HG03460 (cell line): Measurements from ENCODE around the gene FPGT.
A peak's percentile ranks its signal among the peaks of the same experiment; 100 is the strongest.
"Not testable (repeated sequence)": the region's sequence is repeated elsewhere in the genome, so short reads cannot be mapped to it uniquely, and the experiment has no call there.

Experiments
- ATAC-seq: cut with Tn5 transposase; IDR thresholded peaks from one replicate; pipeline ENCODE4 v1.9.1; 2021; ENCODE audit not compliant: unreplicated experiment

Gene FPGT

DNA sequence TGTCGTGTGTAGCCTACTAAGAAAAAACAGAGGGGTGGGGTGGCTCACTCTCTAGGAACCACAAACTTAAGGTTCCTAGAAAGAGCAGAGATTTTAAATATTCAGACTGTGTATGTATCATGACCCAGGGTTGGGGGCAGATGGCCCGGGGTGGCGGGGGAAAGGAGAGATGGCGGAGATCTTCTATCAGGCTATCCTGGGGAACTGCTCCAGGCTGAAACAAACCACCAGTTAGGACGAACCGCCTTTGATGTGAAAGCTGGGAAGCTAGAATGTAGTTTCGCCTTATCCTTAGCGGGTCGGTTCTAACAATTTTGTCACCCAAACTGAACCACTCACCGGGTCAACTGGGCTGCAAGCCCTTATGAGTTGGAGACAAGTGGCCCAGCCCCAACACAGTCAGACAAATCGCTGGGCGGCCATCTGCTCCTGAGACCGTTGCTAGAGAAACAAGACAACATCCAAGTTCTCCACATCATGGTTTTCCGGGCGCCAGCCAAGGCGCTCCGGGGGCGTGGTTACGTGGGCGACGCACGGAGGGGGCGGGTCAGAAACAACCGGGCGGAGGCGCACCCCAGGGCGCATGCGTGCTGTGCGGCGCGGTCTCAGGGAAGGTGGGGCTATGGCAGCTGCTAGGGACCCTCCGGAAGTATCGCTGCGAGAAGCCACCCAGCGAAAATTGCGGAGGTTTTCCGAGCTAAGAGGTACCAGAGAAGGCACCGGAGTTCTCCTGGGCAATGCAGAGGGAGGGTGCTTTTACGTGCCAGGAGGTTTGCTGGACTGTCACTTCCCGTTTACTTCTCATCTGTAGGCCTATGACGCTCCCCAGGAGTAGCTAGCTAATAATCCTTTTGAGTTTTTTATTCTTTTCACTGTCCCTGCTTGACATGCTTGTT, at the start of gene FPGT, which contains the start of gene LRRIQ3:
FPGT (plus strand) TSS at position 586 of the 896 bp plus-strand sequence; CDS start at position 623, 37 bp downstream.
LRRIQ3 (minus strand) TSS at position 520 of the 896 bp plus-strand sequence. CDS start 14,492 bp downstream, outside the sequence.
- peak; percentile 91 for ATAC-seq

- ATAC-seq, result no peak
Measured at GRCh38 chr1:74160046-74160445, 38.0 kb upstream of the FPGT start.

DNA sequence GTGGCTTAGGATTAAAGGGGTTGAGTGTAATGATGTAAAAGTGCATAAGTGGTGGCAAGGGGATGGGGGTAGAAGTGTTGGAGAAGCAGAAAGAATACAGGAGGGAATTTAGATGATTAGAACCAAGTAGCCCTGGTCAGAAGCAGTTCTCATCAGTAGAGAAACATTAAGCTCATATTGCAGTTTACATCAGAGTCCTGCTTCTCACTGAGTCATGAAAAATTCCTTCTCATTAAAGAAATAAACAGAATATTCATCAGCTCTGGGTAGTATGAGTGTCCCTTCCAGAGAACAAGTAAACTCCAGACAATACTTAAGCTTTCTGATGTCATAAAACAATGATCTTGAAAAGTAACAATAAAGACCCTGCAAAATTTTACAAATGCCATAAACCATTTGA, 36.5 kb upstream of the FPGT start:
- ATAC-seq, result no peak

DNA sequence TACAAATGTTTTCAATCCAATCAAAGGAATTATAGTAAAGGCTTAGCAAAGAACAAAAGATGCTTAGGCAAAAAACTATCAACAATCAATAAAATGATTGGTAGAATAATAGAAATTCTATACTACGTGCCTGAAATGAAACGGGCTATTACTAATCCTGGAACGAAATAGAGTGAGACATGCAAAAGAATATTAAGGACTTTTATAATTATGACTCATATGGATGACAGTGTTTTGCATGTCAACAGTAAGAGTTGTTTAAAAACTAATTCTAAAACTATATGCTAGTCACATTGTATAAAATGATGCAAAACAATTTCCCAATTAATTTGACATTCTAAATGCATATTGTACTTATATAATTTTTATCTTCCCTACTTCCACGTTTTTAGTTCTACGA, 35.7 kb upstream of the FPGT start:
- ATAC-seq, result no peak

- ATAC-seq, result not testable (repeated sequence)
Measured at GRCh38 chr1:74174423-74174822, 23.6 kb upstream of the FPGT start.

GRCh38 chr1:74180490-74180889, 17.6 kb upstream of the FPGT start:
- ATAC-seq, result no peak

DNA sequence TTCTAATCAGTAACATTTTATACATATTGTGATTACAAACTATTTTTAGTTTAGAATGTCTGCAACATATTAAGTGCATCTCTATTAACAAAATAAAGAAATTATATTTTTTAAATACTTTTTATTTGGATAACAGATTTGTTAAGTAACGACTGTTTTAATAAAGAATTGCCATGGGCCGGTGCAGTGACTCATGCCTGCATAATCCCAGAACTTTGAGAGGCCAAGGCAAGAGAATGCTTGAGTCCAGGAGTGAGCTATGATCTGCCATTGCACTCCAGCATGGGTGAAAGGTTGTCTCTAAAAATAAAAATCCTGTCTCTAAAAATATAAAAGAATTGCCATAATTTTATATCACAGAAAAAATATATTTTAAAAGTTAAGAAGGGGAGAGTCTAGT, 4.1 kb upstream of the FPGT start:
- ATAC-seq, result no peak

GRCh38 chr1:74195339-74195738, 2.7 kb upstream of the FPGT start:
- ATAC-seq, result no peak

GRCh38 chr1:74197255-74197654, 787 bp upstream of the FPGT start:
- ATAC-seq, result no peak

DNA sequence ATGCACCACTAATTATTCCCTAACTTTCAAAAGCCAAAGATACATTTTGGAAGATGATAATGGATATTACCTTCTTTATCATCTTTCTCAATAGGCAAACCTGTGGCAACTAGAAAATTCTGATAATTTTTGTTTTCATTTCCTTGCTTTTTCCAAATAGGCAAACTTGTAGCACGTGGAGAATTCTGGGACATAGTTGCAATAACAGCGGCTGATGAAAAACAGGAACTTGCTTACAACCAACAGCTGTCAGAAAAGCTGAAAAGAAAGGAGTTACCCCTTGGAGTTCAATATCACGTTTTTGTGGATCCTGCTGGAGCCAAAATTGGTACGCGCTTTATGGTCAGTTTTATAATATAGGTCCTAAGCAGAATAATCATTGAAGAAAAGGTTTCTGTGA, 1.5 kb downstream of the FPGT start:
- no peak for ATAC-seq

- ATAC-seq, result no peak
Measured at GRCh38 chr1:74205266-74205665, 7.2 kb downstream of the FPGT start.

GRCh38 chr1:74215229-74215628, 17.2 kb downstream of the FPGT start:
- no peak for ATAC-seq

DNA sequence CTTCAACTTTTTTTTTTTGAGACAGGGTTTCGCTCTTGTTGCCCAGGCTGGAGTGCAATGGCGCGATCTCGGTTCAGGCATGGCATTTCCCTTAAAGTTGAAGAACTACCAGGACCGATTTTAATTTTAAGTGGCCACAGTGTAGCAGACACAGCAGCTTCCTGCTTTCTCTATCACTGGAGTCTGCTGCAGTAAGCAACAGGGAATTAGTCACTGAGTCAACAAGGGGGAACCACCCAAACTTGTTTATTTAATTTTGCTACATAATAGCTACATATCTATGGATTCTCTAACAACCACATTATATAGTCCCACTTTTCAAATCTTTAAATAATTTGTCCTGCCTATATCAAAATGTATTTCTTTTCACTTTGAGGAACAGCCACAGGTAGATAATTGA, 24.7 kb downstream of the FPGT start:
- ATAC-seq, result no peak

GRCh38 chr1:74223453-74223852, 25.4 kb downstream of the FPGT start:
- ATAC-seq, result no peak

DNA sequence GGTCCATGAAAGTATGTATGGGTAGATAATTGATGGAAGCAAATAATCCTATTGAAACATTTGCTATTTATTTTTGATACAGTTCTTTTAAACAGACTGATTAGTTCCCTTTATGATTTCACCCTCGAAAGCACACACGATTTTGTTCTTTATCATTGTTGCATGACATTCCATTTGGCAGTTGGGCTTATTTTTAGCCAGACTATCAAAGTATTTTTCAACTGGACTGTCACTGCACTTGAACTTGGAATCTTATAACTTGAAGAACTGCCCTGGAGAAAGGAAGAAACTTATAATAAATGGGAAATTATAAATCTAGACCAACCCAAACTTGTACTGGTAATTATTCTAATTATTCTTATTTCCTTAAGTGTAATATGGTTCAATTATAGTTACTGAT, 37.1 kb downstream of the FPGT start, which contains the start of gene TNNI3K:
TNNI3K (plus strand) TSS at position 235 of the 400 bp plus-strand sequence; CDS start at position 300, 65 bp downstream.
- ATAC-seq, result no peak

DNA sequence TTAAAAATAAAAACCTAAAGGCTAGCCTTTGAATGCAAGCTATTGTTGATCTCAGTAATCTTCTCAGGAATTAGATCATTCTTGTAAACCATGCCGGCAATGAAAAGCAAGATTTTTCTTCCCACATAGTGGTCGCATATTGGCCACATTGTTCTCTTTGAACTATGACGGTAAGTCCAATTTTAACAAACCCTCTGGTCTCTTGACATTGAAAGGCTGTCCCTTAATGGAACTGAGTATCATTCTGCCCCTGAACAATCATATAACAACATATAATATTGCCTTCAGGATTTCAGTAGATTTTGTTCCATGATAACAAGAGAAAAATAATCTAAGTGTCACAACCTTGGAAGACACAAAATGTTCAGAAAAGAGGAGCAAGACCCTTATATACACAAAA, 38.4 kb downstream of the FPGT start:
- no peak for ATAC-seq

DNA sequence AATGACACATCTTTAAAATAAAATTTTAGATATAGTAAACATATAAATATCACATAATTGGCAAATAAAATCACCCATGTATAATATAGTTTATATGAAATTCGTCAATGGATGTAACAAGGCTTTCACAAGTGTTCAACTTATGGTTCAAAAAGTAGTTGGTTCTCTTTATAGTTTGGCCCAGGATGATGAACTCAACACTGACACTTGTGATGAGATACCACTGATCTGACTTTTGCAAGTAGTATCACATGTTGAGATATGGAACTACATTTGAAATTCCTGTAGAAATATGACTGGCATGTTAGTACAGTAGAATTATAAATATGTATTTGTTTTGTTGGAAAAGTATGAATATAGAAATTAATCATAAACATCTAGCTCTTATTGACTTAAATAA, 39.0 kb downstream of the FPGT start:
- no peak for ATAC-seq

DNA sequence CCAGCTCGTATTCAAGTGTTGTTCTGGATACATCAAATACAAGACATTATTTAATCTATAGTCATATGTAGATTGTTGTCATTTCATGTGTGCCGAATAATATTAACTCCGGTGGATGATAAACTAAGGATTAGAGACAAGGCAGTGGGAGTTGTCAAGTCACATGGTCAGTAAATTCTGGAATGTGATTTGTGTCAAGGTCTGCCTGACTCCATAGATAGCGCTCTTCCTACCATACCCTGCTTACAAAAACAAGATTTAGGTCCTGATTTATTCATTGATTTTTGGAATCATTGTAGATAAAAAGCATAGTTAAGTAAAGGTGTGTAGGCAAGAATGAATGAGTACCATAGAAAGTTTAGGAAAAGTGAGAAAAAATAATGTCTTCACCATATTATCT, 39.7 kb downstream of the FPGT start:
- ATAC-seq, result no peak

DNA sequence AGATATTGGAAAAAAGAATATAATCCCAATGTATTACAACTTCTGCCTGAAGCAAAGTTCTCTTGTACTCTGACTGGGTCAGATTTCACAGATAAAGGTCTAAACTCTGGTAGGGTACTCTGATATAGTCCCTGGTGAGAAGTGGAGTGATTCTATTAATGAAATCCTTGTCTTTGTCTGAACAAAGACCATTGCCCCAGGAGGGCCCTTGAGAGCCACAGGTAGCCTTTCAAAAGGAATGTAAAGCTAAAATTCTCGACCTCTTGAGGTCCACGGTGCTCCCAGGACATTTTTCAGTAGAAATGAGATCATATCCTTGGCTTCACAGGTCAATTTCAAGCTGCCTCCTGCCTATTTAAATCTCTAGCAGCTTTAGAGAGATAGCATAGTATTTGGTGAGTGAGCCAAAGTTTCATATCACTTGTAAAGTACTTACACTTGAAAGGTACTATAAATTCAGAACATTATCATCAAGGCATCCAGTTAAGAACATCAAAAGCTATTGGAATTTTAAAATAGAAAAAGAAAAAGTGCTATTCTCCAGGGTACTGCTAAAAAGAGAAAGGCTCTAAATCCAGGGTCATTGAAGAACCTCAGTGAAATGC, 47.2 kb downstream of the FPGT start:
- no peak for ATAC-seq

GRCh38 chr1:74246315-74246714, 48.3 kb downstream of the FPGT start:
- no peak for ATAC-seq

DNA sequence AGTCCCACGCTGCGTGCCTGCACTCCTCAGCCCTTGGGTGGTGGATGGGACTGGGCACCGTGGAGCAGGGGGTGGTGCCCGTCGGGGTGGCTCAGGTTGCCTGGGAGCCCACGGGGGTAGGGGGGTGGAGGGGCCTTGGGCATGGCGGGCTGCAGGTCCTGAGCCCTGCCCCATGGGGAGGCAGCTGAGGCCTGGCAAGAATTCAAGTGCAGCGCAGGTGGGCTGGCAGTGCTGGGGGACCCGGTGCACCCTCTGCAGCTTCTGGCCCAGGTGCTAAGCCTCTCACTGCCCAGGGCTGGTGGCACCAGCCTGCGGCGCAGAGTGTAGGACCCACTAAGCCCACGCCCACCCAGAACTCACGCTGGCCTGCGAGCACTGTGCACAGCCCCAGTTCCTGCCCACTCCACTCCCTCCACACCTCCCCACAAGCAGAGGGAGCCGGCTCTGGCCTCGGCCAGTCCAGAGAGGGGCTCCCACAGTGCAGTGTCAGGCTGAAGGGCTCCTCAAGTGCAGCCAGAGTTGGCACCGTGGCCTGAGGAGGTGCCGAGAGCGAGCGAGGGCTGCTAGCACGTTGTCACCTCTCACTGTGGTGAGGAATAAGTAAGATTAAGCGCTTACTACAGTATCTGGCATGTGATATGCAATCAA, 50.0 kb downstream of the FPGT start:
- ATAC-seq, result no peak
